NOMO-1 (cell line): ENCODE results near the gene SPHKAP.
"Not testable (repeated sequence)": the region's sequence is repeated elsewhere in the genome, so short reads cannot be mapped to it uniquely, and the experiment has no call there.

ENCODE experiments used
- DNase-seq, 2 experiments: peaks; one replicate each; lab custom pipeline; 2025; ENCODE audit not compliant: unreplicated experiment in 2 of 2; lab: John Stamatoyannopoulos, UW

The SPHKAP gene

DNA sequence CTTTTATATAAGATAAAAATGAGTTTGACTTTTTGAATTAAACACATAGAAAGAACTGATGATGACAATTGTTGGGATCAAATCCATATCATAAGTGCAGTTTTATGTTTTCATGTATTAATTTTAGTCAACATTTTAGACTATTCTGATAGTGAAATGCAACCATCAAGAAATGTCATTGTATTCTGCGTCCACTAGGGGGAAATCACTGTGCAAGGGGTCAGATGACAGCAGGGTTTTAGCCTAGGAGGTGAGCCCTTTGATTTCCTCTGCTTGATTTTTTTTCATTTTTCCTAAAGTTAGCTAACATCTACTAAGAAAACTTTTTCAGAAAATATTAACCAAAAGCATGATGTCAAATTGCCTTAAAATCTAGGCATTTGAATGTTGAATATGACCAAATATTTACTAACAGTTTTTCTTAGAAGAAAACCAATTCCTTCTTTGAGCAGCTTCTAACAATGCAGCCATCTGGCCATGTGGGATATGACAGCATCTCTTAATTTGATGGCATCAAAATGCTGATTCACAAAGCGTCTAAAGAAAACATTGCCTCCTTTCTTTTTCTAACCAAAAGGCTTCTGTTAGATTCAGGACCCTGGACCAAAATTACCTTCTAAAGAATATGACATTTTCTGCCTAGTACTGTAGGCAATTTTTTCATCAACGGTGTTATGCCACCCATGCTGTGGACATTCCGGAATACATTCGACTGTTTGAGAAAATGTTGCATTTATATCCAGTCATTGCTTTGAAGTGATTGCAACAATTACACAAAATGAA, 141.5 kb downstream of the SPHKAP start:
- peak in 1 of 2 experiments; percentile 4 for DNase-seq

DNA sequence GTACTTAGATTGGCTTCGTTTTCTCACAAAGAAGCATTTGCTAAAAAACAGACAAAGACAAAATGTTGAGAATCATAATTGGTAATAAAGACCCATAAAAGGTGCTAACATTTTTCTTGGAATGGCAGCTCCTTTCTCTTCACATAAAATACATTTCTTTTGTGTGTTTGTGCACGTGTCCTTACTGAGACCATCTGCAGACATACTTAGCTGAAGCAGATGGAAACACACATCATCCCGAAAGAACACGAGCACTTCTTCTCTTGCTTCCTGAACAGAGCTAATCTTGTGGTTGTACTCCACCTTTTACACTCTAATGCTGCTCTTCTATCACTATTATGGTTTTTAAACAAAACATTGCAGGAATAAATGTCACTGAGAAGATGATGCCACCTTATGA, 142.5 kb downstream of the SPHKAP start:
- DNase-seq, result no peak

- no peak for DNase-seq
Measured at GRCh38 chr2:228037915-228038314, 143.6 kb downstream of the SPHKAP start.

- DNase-seq, result no peak
Measured at GRCh38 chr2:228023619-228024018, 157.9 kb downstream of the SPHKAP start.

- no peak for DNase-seq
Measured at GRCh38 chr2:228018311-228018710, 163.2 kb downstream of the SPHKAP start.

GRCh38 chr2:228017784-228018183, 163.7 kb downstream of the SPHKAP start:
- no peak for DNase-seq

- no peak for DNase-seq
Measured at GRCh38 chr2:228016402-228016801, 165.1 kb downstream of the SPHKAP start.

DNA sequence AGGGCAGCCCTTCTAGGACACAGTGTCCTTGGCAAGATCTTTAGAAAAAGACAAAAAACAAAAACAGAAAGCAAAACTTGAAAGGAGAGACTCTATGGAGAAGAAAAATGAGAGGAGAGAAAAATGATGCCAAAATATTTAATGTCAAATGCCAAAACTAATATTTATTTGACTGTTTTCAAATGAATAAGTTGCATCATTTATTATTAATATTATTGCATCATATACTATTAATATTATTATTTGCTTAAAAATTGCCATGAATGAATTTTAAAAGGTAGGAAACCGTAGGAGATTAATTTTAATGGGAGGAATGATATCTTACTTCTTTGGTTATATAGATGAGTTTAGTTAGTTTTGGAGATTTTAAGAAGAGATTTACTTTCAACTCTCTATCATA, 165.7 kb downstream of the SPHKAP start:
- DNase-seq, result no peak

GRCh38 chr2:227996366-227996765, 185.1 kb downstream of the SPHKAP start:
- DNase-seq, result no peak

DNA sequence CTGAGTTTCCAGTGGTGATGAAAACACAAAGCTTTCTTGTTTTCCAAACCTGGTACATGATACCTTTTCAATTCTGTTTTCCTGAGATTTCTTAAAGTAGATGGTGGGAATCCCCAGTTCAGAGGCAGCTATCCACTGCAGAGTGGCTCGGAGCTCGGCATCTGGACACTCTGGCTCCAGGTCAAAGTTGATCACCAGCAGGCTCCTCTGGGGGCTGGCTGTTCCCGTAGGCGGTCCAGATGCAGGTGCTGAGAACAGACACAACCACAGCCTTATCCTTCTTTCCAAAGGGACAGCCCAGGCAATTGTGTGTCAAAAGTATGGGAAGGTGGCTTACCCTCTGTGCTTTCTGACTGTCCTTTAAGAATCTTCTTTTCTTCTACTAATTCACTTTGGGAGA, 190.6 kb downstream of the SPHKAP start:
- no peak for DNase-seq

DNA sequence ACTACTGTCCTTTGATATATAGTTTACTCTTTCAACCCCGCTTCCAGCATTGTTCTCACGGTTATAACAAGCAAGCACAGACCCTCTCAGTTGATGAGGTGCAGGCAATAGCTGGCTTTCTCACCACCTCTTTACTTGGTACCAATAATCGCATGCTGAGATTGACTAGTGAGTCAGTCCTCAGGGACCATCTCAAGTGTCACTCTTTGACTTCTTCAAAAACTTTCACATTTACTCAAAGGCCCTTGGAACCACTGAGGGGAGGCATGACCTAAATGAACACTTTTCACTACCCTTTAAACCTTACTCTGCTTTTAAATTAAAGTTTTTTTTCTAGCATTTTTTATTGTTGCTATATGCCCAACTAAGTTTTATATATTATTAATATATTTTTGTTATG, 208.2 kb downstream of the SPHKAP start:
- DNase-seq, result no peak

DNA sequence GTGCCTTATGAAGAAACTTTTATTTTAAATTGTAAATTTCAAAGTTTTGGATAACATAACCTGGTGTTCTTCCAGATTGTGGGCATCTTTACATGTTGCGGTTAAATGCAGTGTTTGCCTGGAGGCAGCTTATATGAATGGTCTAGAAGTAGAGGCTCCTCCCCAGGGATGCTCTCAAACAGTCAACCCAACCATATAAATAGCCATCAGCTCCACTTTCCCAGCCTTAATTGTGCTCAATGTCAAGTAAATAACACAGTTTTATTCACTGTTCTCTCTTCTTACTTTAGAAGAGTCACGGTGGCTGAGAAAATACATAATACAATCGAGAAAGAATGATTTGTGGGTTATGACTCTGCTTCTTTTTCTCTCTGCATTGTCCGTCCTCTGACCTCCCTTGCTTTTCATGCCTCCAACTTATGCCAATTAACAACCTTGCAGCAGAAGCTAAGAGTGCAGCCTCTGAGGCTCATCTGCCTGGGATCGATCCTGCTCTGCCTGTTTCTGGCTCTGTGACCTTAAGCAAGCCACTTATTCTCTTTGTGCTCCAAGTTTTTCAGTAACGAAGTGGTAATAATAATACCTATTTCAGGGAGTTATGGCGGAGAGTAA, 209.8 kb downstream of the SPHKAP start:
- DNase-seq, result no peak

- no peak for DNase-seq
Measured at GRCh38 chr2:227960317-227960716, 221.2 kb downstream of the SPHKAP start.

GRCh38 chr2:227942965-227943364, 238.5 kb downstream of the SPHKAP start:
- DNase-seq, result no peak

- no peak for DNase-seq
Measured at GRCh38 chr2:227942021-227942420, 239.5 kb downstream of the SPHKAP start.

GRCh38 chr2:227939271-227940027, 242.0 kb downstream of the SPHKAP start:
- DNase-seq, result peak; percentile 10 to 21

DNA sequence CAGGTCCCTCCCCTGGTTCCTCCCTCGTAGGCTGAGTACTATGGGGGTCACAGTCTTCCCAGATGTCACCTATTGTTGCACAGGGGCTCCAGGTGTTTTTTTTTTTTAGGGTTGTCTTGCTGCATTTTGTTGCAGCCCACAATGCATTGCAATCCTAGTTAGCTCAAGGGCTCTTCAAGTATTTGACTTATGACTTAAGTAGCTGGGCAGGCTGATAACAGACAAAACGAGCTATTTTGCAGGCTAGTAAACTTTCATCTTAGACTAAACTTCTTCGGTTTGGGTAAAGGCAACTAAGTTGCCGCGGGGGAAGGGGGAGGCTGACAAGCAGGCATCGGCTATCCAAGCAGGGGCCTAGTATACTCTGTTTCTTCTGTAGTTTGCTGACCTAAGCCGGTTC, 245.2 kb downstream of the SPHKAP start:
- DNase-seq, result not testable (repeated sequence)

- no peak for DNase-seq
Measured at GRCh38 chr2:227933884-227934283, 247.6 kb downstream of the SPHKAP start.

- DNase-seq, result no peak
Measured at GRCh38 chr2:227932403-227932802, 249.1 kb downstream of the SPHKAP start.

- no peak for DNase-seq
Measured at GRCh38 chr2:227932001-227932400, 249.5 kb downstream of the SPHKAP start.
